Thymus (tissue), 11 donors: ENCODE measurements around the gene KIR2DL1. TPM values are rescaled to one million over a fixed set of nuclear protein-coding genes. Genes with fewer than 3 reads are reported as not detected.
"Not testable (repeated sequence)": the region's sequence is repeated elsewhere in the genome, so short reads cannot be mapped to it uniquely, and the experiment has no call there.

Source experiments
- DNase-seq, 9 donors: peaks; one replicate each; pipeline ENCODE4 v3.0.0-alpha.2; 2013; ENCODE audit warnings: low spot score in 9 of 9, low read depth in 6 of 9, missing footprints in 1 of 9
- H3K27ac ChIP-seq, 2 donors: one replicate each; pipeline ENCODE4 v1.5.1; 2013; ENCODE audit warnings: control low read depth in 1 of 2, low read depth in 1 of 2, low read length in 1 of 2, mild to moderate bottlenecking in 1 of 2, moderate library complexity in 1 of 2
- H3K27me3 ChIP-seq, 2 donors: one replicate each; pipeline ENCODE4 v1.5.1; 2013; ENCODE audit warnings: low read length in 1 of 2; ENCODE audit not compliant: control insufficient read depth in 2 of 2, insufficient read depth in 1 of 2
- H3K36me3 ChIP-seq, 2 donors: one replicate each; pipeline ENCODE4 v1.5.1; 2013; ENCODE audit warnings: low read length in 1 of 2, mild to moderate bottlenecking in 1 of 2, moderate library complexity in 1 of 2; ENCODE audit not compliant: control insufficient read depth in 2 of 2, insufficient read depth in 2 of 2
- H3K4me1 ChIP-seq, 2 donors: one replicate each; pipeline ENCODE4 v1.5.1; 2013; ENCODE audit warnings: low read length in 2 of 2; ENCODE audit not compliant: control insufficient read depth in 2 of 2, insufficient read depth in 2 of 2
- H3K4me3 ChIP-seq, 2 donors: one replicate each; pipeline ENCODE4 v1.5.1; 2013; ENCODE audit warnings: low read length in 2 of 2, control low read depth in 1 of 2, mild to moderate bottlenecking in 1 of 2
- H3K9me3 ChIP-seq, 2 donors: one replicate each; pipeline ENCODE4 v1.5.1; 2013; ENCODE audit warnings: low read length in 1 of 2, mild to moderate bottlenecking in 1 of 2; ENCODE audit not compliant: control insufficient read depth in 2 of 2, insufficient read depth in 1 of 2
- WGBS: extraction: QIAGEN DNeasy Blood & Tissue Kit; methylation state at CpG from one replicate; pipeline ENCODE4 v1.1.7; 2013; 5-methylcytosine and 5-hydroxymethylcytosine counted together
- polyA plus RNA-seq: library from polyadenylated mRNA; stranded (reverse); fragments of 200-250 nt; gene quantifications from one replicate; pipeline ENCODE4 v1.2.3, GENCODE V29; 2013
- total RNA-seq: library from RNA; stranded (reverse); fragments of 120-200 nt; gene quantifications from one replicate; pipeline ENCODE4 v1.2.4, GENCODE V29; 2013
- donor health status: healthy.

Gene KIR2DL1
- total and polyA plus RNA-seq, 2 donors = 0.05 TPM; not detected in 1

- H3K9me3 ChIP-seq, H3K36me3 ChIP-seq, H3K4me3 ChIP-seq, H3K27me3 ChIP-seq, DNase-seq, H3K27ac ChIP-seq, H3K4me1 ChIP-seq: not testable (repeated sequence)
- WGBS = 85% methylated on average over 4 of the region's 4 CpGs
Observed at GRCh38 chr19:54782916-54783315, 13.3 kb downstream of the KIR2DL1 start.

DNA sequence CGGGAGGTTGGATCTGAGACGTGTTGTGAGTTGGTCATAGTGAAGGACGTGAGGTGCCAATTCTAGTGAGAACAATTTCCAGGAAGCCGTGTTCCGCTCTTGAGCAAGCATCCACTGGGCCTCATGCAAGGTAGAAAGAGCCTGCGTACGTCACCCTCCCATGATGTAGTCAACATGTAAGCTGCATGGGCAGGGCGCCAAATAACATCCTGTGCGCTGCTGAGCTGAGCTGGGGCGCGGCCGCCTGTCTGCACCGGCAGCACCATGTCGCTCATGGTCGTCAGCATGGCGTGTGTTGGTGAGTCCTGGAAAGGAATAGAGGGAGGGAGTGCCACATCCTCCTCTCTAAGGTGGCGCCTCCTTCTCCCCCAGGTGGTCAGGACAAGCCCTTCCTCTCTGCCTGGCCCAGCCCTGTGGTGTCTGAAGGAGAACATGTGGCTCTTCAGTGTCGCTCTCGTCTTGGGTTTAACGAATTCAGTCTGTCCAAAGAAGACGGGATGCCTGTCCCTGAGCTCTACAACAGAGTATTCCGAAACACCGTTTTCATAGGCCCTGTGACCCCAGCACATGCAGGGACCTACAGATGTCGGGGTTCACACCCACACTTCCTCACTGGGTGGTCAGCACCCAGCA is 16.6 kb downstream of the KIR2DL1 start:
- WGBS = 93% methylated on average over 24 of the region's 24 CpGs
- DNase-seq = not testable (repeated sequence)

DNA sequence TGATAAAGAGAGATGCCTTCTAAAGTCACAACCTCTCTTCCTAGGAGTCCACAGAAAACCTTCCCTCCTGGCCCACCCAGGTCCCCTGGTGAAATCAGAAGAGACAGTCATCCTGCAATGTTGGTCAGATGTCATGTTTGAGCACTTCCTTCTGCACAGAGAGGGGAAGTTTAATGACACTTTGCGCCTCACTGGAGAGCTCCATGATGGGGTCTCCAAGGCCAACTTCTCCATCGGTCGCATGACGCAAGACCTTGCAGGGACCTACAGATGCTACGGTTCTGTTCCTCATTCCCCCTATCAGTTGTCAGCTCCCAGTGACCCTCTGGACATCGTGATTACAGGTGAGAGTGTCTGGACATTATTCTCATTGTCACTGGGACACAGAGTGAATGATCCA is 18.6 kb downstream of the KIR2DL1 start:
- not testable (repeated sequence) for H3K36me3 ChIP-seq, H3K4me3 ChIP-seq, H3K27ac ChIP-seq, DNase-seq, H3K9me3 ChIP-seq, H3K4me1 ChIP-seq, H3K27me3 ChIP-seq
- WGBS = 88% methylated on average over 6 of the region's 6 CpGs

More for the DNA sequence above, 16.6 kb downstream of the KIR2DL1 start:
- not testable (repeated sequence) for H3K27me3 ChIP-seq, H3K27ac ChIP-seq, H3K4me1 ChIP-seq, H3K9me3 ChIP-seq, H3K36me3 ChIP-seq, H3K4me3 ChIP-seq

- DNase-seq = no peak
- H3K4me3 ChIP-seq = no peak overlapping the region
- H3K36me3 ChIP-seq = no peaks in the 10 kb centered on the region
- no peak overlapping the region for H3K27ac ChIP-seq
- WGBS = 85% methylated on average over 5 of the region's 5 CpGs
- H3K9me3 ChIP-seq = no peaks in the 10 kb centered on the region
- H3K27me3 ChIP-seq = no peaks in the 10 kb centered on the region
- no peaks in the 10 kb centered on the region for H3K4me1 ChIP-seq
Observed at GRCh38 chr19:54790711-54791110, 21.1 kb downstream of the KIR2DL1 start.

DNA sequence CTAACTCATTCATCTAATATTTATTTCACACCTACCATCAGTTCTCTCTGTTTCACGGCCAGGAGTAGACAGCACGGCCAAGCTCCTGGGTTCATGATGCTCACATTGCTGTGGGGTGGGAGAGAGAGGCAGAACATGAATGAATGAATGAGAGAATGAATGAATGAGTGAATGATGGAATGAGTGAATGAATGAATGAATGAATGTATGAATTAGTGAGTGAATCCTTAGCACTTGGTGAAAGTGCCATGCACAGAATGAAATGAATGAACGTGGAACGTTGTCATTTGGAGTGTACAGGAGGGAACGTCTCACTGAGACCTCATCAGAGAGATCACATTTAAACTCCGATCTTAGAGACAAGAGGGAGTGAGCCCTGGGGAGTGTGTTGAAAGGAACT is 21.9 kb downstream of the KIR2DL1 start:
- no peaks in the 10 kb centered on the region for H3K9me3 ChIP-seq
- 72% methylated on average over 6 of the region's 6 CpGs for WGBS
- no peak overlapping the region for H3K4me3 ChIP-seq
- no peaks in the 10 kb centered on the region for H3K27me3 ChIP-seq
- no peak overlapping the region for H3K27ac ChIP-seq
- no peaks in the 10 kb centered on the region for H3K36me3 ChIP-seq
- no peaks in the 10 kb centered on the region for H3K4me1 ChIP-seq
- no peak for DNase-seq

DNA sequence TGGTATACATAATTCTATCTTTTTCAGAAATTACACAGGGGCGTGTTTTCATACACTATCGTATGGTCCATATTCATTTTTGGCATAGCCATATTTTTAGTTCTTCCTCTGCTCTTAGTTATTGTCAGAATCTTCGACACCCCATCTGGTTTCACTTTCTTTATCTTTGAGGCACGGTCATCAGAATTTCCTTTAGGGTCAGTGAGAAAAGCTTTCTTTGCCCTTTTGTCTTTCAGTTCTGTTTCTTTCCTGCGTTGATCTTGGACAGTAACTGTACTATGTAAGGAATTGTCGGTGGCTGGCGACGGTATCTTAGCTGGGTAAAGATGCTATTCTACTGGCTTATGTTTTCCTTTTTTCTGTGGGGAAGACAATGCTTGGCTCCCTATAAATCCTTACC is 23.2 kb downstream of the KIR2DL1 start:
- H3K27me3 ChIP-seq = no peaks in the 10 kb centered on the region
- no peaks in the 10 kb centered on the region for H3K36me3 ChIP-seq
- H3K4me1 ChIP-seq = no peaks in the 10 kb centered on the region
- no peak overlapping the region for H3K27ac ChIP-seq
- H3K9me3 ChIP-seq = no peaks in the 10 kb centered on the region
- DNase-seq = no peak
- 17% methylated on average over 8 of the region's 8 CpGs for WGBS
- no peak overlapping the region for H3K4me3 ChIP-seq

GRCh38 chr19:54795758-54796157 is 26.2 kb downstream of the KIR2DL1 start:
- Histone ChIP-seq H3K36me3 (no peaks in the 10 kb centered on the region), H3K4me3 (no peak overlapping the region), H3K27ac (no peak overlapping the region), H3K9me3 (no peaks in the 10 kb centered on the region), H3K4me1 (no peaks in the 10 kb centered on the region), H3K27me3 (no peaks in the 10 kb centered on the region)
- no peak for DNase-seq
- WGBS = 6% methylated on average over 1 of the region's 1 CpG

DNA sequence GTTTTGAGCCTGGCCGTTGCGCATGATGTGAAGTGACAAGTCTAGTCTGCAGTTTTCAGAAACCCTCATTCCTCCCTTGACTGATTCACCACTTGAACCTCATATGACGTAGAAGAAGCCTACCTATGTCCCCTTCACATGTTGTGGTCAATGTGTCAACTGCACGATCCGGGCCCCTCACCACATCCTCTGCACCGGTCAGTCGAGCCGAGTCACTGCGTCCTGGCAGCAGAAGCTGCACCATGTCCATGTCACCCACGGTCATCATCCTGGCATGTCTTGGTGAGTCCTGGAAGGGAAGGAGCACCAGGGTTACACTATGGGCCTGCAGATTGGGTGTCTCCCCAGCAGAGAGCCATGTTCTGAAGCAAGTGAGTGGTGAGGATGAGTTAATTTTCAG is 33.8 kb downstream of the KIR2DL1 start, which contains the start of gene KIR2DL4:
Gene KIR2DL4 (plus strand): TSS at position 201 of the 400 bp plus-strand sequence. CDS start 42 bp downstream, at position 243.
- DNase-seq = no peak
- Histone ChIP-seq H3K27me3 (no peaks in the 10 kb centered on the region), H3K27ac (no peak within 1 kb of the TSS), H3K4me3 (no peak within 1 kb of the TSS), H3K9me3 (peaks cover 0 to 1% of the 10 kb centered on the region in 2 donors), H3K4me1 (no peaks in the 10 kb centered on the region), H3K36me3 (no peaks in the 10 kb centered on the region)
- 92% methylated on average over 10 of the region's 10 CpGs for WGBS

DNA sequence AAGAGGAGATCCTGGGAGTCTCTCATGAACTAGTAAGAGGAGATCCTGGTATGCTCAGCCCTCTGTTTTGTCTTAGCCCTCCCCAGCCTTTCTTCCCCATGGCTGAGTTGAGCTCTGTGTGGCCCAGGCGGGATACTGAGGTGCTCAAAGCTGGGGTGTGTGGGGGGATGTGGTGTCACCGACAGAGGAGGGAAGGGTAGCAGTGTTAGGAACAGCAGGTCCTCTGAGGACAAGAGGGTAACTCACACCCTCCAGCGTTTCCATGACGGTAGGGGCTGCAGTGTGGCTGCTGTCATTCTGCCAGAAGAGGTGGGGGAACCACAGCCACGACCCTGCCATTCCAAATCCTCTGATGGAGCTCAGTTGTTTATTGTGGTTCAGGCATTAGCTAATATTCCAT is 34.5 kb downstream of the KIR2DL1 start:
- H3K27ac ChIP-seq = no peak overlapping the region
- DNase-seq = no peak

More for the DNA sequence above, 34.5 kb downstream of the KIR2DL1 start:
- H3K4me3 ChIP-seq = no peak overlapping the region
- no peaks in the 10 kb centered on the region for H3K4me1 ChIP-seq
- WGBS = 71% methylated on average over 5 of the region's 5 CpGs
- no peaks in the 10 kb centered on the region for H3K36me3 ChIP-seq
- H3K27me3 ChIP-seq = no peaks in the 10 kb centered on the region
- peaks cover 0 to 1% of the 10 kb centered on the region in 2 donors for H3K9me3 ChIP-seq
